RWPE2 (cell line): Measurements from ENCODE around the gene SS18.

Experiments used
- ATAC-seq: fragments of 200-7000 bp; cut with Tn5 transposase; 3 replicates; pipeline ENCODE4 v1.9.1; 2021; ENCODE audit warnings: low read depth
- DNase-seq: peaks from one replicate; pipeline ENCODE4 v3.0.0-alpha.2; 2020; ENCODE audit warnings: low spot score
- H3K27ac ChIP-seq: fragments of 450-650 bp; 2 replicates; pipeline ENCODE4 v1.5.1; 2017; ENCODE audit warnings: mild to moderate bottlenecking; ENCODE audit not compliant: poor library complexity, severe bottlenecking
- H3K27me3 ChIP-seq: fragments of 250-450 bp; sonication (Bioruptor Pico); 2 replicates; pipeline ENCODE4 v1.5.1; 2021; ENCODE audit warnings: mild to moderate bottlenecking, moderate library complexity; ENCODE audit not compliant: insufficient read depth, poor library complexity, severe bottlenecking
- H3K36me3 ChIP-seq: fragments of 250-450 bp; sonication (Bioruptor Pico); 2 replicates; pipeline ENCODE4 v1.5.1; 2020; ENCODE audit warnings: low read depth, mild to moderate bottlenecking, moderate library complexity
- H3K4me1 ChIP-seq: fragments of 250-450 bp; sonication (Bioruptor Pico); 2 replicates; pipeline ENCODE4 v1.5.1; 2021; ENCODE audit warnings: mild to moderate bottlenecking, moderate library complexity; ENCODE audit not compliant: insufficient read depth, poor library complexity, severe bottlenecking
- H3K4me3 ChIP-seq: fragments of 250-450 bp; sonication (Bioruptor Pico); 2 replicates; pipeline ENCODE4 v1.5.1; 2021; ENCODE audit warnings: mild to moderate bottlenecking, moderate library complexity; ENCODE audit not compliant: severe bottlenecking
- H3K9me3 ChIP-seq: fragments of 250-450 bp; sonication (Bioruptor Pico); 2 replicates; pipeline ENCODE4 v1.5.1; 2021; ENCODE audit warnings: mild to moderate bottlenecking, moderate library complexity; ENCODE audit not compliant: severe bottlenecking
- CTCF ChIP-seq: fragments of 450-650 bp; IDR thresholded peaks from one replicate; pipeline ENCODE4 v1.5.1; 2017; ENCODE audit warnings: mild to moderate bottlenecking, moderate library complexity; ENCODE audit not compliant: poor library complexity, severe bottlenecking

Gene SS18

DNA sequence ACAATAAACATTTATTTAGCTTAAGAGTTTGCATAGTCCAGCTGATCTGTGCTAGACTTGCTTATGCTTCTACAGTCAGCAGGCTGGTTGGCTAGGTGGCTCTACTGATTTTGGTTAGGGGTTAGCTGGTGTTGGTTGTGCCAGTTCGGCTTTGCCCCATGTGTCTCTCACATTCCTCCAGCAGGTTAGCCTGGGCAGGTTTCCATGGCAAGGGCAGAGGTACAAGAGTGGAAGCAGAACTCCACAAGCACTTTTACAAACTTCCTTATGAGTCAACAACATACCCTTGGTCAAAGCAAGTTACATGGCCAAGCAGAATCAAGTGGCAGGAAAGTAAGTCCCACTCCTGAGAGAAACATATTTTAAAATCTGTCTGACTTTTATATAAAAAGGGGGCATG is 82.3 kb downstream of the SS18 start:
- H3K9me3 ChIP-seq = no peaks in the 10 kb centered on the region
- H3K4me1 ChIP-seq = no peaks in the 10 kb centered on the region
- no peak overlapping the region for H3K27ac ChIP-seq
- ATAC-seq (no peak), DNase-seq (no peak)
- no peaks in the 10 kb centered on the region for H3K27me3 ChIP-seq
- TF ChIP-seq CTCF = no peak
- no peak overlapping the region for H3K4me3 ChIP-seq
- peaks cover 12% of the 10 kb centered on the region for H3K36me3 ChIP-seq

GRCh38 chr18:26005950-26006349 is 84.5 kb downstream of the SS18 start:
- ATAC-seq = no peak
- Histone ChIP-seq H3K27me3 (no peaks in the 10 kb centered on the region), H3K4me1 (no peaks in the 10 kb centered on the region), H3K4me3 (no peak overlapping the region), H3K36me3 (0 out of 2 replicates have a peak, but pooled peaks cover 3% of the 10 kb centered on the region), H3K9me3 (no peaks in the 10 kb centered on the region), H3K27ac (no peak overlapping the region)
- no peak for TF ChIP-seq CTCF
- DNase-seq = no peak

GRCh38 chr18:26004832-26005231 is 85.6 kb downstream of the SS18 start:
- TF ChIP-seq CTCF = no peak
- H3K4me1 ChIP-seq = no peaks in the 10 kb centered on the region
- ATAC-seq (0 out of 3 replicates have a peak, but pooled peaks have one; percentile 27), DNase-seq (no peak)
- no peaks in the 10 kb centered on the region for H3K36me3 ChIP-seq
- H3K9me3 ChIP-seq = no peaks in the 10 kb centered on the region
- H3K27ac ChIP-seq = no peak overlapping the region
- H3K27me3 ChIP-seq = no peaks in the 10 kb centered on the region
- H3K4me3 ChIP-seq = no peak overlapping the region

GRCh38 chr18:26003817-26004216 is 86.6 kb downstream of the SS18 start:
- no peaks in the 10 kb centered on the region for H3K36me3 ChIP-seq
- H3K27me3 ChIP-seq = no peaks in the 10 kb centered on the region
- H3K4me3 ChIP-seq = no peak overlapping the region
- no peaks in the 10 kb centered on the region for H3K9me3 ChIP-seq
- no peak for TF ChIP-seq CTCF
- H3K4me1 ChIP-seq = no peaks in the 10 kb centered on the region
- ATAC-seq (no peak), DNase-seq (no peak)
- no peak overlapping the region for H3K27ac ChIP-seq

- no peak for TF ChIP-seq CTCF
- Histone ChIP-seq H3K27ac (no peak overlapping the region), H3K27me3 (no peaks in the 10 kb centered on the region), H3K4me1 (no peaks in the 10 kb centered on the region), H3K4me3 (no peak overlapping the region), H3K9me3 (no peaks in the 10 kb centered on the region), H3K36me3 (no peaks in the 10 kb centered on the region)
- no peak for DNase-seq
- ATAC-seq = no peak; the same call in 2 of the 3 replicates
Measured at GRCh38 chr18:26003356-26003755, 87.1 kb downstream of the SS18 start.
